Measurements from ENCODE around the gene ATP13A4. TPM values are rescaled to one million over a fixed set of nuclear protein-coding genes. Genes with fewer than 3 reads are reported as not detected.
A peak's percentile ranks its signal among the peaks of the same experiment; 100 is the strongest.

Gene ATP13A4
- total and polyA plus RNA-seq, 2 of the 8 experiments (the other 6 are each of a cell fraction or from before 2014, with no cell fraction given), result 0.12 TPM; not detected in 1

DNA sequence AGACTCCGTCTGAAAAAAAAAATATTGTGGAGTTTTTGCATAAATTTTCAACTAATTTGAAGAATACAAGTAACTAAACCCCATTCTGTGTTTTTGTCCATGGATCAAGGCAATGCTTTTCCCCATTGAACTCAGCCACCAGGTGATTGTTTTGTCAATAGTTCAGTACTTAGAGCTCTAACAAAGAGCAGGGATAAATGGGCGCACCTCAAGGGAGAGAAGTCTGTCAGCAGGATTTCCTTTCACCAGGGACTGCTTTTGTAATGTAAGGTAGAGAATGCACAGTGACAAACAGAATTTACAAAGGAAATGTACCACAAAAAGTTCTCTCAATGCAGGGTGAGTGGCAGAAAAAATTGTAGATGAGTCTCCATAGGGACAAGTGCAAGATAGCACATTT lies 165.4 kb downstream of the ATP13A4 start (continued):
- TF ChIP-seq, protein P1, sequence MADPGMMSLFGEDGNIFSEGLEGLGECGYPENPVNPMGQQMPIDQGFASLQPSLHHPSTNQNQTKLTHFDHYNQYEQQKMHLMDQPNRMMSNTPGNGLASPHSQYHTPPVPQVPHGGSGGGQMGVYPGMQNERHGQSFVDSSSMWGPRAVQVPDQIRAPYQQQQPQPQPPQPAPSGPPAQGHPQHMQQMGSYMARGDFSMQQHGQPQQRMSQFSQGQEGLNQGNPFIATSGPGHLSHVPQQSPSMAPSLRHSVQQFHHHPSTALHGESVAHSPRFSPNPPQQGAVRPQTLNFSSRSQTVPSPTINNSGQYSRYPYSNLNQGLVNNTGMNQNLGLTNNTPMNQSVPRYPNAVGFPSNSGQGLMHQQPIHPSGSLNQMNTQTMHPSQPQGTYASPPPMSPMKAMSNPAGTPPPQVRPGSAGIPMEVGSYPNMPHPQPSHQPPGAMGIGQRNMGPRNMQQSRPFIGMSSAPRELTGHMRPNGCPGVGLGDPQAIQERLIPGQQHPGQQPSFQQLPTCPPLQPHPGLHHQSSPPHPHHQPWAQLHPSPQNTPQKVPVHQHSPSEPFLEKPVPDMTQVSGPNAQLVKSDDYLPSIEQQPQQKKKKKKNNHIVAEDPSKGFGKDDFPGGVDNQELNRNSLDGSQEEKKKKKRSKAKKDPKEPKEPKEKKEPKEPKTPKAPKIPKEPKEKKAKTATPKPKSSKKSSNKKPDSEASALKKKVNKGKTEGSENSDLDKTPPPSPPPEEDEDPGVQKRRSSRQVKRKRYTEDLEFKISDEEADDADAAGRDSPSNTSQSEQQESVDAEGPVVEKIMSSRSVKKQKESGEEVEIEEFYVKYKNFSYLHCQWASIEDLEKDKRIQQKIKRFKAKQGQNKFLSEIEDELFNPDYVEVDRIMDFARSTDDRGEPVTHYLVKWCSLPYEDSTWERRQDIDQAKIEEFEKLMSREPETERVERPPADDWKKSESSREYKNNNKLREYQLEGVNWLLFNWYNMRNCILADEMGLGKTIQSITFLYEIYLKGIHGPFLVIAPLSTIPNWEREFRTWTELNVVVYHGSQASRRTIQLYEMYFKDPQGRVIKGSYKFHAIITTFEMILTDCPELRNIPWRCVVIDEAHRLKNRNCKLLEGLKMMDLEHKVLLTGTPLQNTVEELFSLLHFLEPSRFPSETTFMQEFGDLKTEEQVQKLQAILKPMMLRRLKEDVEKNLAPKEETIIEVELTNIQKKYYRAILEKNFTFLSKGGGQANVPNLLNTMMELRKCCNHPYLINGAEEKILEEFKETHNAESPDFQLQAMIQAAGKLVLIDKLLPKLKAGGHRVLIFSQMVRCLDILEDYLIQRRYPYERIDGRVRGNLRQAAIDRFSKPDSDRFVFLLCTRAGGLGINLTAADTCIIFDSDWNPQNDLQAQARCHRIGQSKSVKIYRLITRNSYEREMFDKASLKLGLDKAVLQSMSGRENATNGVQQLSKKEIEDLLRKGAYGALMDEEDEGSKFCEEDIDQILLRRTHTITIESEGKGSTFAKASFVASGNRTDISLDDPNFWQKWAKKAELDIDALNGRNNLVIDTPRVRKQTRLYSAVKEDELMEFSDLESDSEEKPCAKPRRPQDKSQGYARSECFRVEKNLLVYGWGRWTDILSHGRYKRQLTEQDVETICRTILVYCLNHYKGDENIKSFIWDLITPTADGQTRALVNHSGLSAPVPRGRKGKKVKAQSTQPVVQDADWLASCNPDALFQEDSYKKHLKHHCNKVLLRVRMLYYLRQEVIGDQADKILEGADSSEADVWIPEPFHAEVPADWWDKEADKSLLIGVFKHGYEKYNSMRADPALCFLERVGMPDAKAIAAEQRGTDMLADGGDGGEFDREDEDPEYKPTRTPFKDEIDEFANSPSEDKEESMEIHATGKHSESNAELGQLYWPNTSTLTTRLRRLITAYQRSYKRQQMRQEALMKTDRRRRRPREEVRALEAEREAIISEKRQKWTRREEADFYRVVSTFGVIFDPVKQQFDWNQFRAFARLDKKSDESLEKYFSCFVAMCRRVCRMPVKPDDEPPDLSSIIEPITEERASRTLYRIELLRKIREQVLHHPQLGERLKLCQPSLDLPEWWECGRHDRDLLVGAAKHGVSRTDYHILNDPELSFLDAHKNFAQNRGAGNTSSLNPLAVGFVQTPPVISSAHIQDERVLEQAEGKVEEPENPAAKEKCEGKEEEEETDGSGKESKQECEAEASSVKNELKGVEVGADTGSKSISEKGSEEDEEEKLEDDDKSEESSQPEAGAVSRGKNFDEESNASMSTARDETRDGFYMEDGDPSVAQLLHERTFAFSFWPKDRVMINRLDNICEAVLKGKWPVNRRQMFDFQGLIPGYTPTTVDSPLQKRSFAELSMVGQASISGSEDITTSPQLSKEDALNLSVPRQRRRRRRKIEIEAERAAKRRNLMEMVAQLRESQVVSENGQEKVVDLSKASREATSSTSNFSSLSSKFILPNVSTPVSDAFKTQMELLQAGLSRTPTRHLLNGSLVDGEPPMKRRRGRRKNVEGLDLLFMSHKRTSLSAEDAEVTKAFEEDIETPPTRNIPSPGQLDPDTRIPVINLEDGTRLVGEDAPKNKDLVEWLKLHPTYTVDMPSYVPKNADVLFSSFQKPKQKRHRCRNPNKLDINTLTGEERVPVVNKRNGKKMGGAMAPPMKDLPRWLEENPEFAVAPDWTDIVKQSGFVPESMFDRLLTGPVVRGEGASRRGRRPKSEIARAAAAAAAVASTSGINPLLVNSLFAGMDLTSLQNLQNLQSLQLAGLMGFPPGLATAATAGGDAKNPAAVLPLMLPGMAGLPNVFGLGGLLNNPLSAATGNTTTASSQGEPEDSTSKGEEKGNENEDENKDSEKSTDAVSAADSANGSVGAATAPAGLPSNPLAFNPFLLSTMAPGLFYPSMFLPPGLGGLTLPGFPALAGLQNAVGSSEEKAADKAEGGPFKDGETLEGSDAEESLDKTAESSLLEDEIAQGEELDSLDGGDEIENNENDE (IDR thresholded peaks at IDR 0.05; ENCODE audit: insufficient replicate concordance, low read length), result peak; percentile 76
- no peak for TF ChIP-seq HDAC6 (IDR thresholded peaks at IDR 0.05; ENCODE audit: low read depth, low read length)
- TF ChIP-seq RAD21 (IDR thresholded peaks at IDR 0.05 in 1 of 2, conservative IDR thresholded peaks at IDR 0.05 in 1 of 2; ENCODE audit: low read depth in 2 of 2, low read length in 2 of 2), result no peak
- 0 out of 2 replicates have a peak, but pooled peaks have one; percentile 3 for TF ChIP-seq POU5F1 (IDR thresholded peaks at IDR 0.05; ENCODE audit: low read depth, low read length)
- peak; percentile 66 for TF ChIP-seq NANOG (IDR thresholded peaks at IDR 0.05; ENCODE audit: insufficient read depth, low read depth, low read length, poor library complexity, severe bottlenecking)
